Neural cell (in vitro differentiated cells): ENCODE results near the gene NR2E1. TPM values are rescaled to one million over a fixed set of nuclear protein-coding genes. Genes with fewer than 3 reads are reported as not detected.

ENCODE experiments used
- H2AFZ ChIP-seq: fragments of 200-600, 300-800 bp; sonication (generic), shearing (Covaris generic); 2 replicates; pipeline ENCODE4 v1.6.0; 2014; ENCODE audit warnings: low read depth, mild to moderate bottlenecking, antibody characterized with exemption, low read length, moderate library complexity
- H3F3A ChIP-seq: fragments of 200-600 bp; shearing (Covaris generic); 2 replicates; pipeline ENCODE4 v1.6.1; 2016; ENCODE audit warnings: mild to moderate bottlenecking, moderate library complexity, mixed read lengths, antibody characterized with exemption, low read length; ENCODE audit not compliant: insufficient read depth, poor library complexity, severe bottlenecking
- H3K27ac ChIP-seq: fragments of 200-600, 300-800 bp; sonication (generic), shearing (Covaris generic); 2 replicates; pipeline ENCODE4 v1.5.1; 2014; ENCODE audit warnings: mild to moderate bottlenecking, low read length, moderate library complexity
- H3K27me3 ChIP-seq: fragments of 300-800, 200-600 bp; sonication (generic), shearing (Covaris generic); 2 replicates; pipeline ENCODE4 v1.6.0; 2014; ENCODE audit warnings: mild to moderate bottlenecking, low read depth, low read length, moderate library complexity; ENCODE audit not compliant: insufficient read depth
- H3K36me3 ChIP-seq: fragments of 300-800, 200-600 bp; sonication (generic), shearing (Covaris generic); 2 replicates; pipeline ENCODE4 v1.5.1; 2014; ENCODE audit warnings: mild to moderate bottlenecking, antibody characterized with exemption, low read length, moderate library complexity; ENCODE audit not compliant: insufficient read depth
- H3K4me2 ChIP-seq: fragments of 300-800, 200-600 bp; sonication (generic), shearing (Covaris generic); 2 replicates; pipeline ENCODE4 v1.6.0; 2014; ENCODE audit warnings: mild to moderate bottlenecking, low read length
- H3K4me3 ChIP-seq: fragments of 300-800, 200-600 bp; sonication (generic), shearing (Covaris generic); 2 replicates; pipeline ENCODE4 v1.5.1; 2014; ENCODE audit warnings: mild to moderate bottlenecking, low read length, moderate library complexity
- H3K79me2 ChIP-seq: fragments of 200-600 bp; shearing (Covaris generic); replicated peaks from 2 replicates; pipeline ENCODE4 v1.6.0; 2014; ENCODE audit warnings: mild to moderate bottlenecking, low read length, moderate library complexity; ENCODE audit not compliant: insufficient read depth
- H3K9ac ChIP-seq: fragments of 300-800, 200-600 bp; sonication (generic), shearing (Covaris generic); 2 replicates; pipeline ENCODE4 v1.6.1; 2016; ENCODE audit warnings: mild to moderate bottlenecking, low read length, mixed read lengths
- H3K9me2 ChIP-seq: fragments of 200-600 bp; shearing (Covaris generic); 2 replicates; pipeline ENCODE4 v1.6.1; 2016; ENCODE audit warnings: mild to moderate bottlenecking, low read length, mixed read lengths; ENCODE audit not compliant: insufficient read depth
- H3K9me3 ChIP-seq: fragments of 200-600, 300-800 bp; sonication (generic), shearing (Covaris generic); 2 replicates; pipeline ENCODE4 v1.6.1; 2016; ENCODE audit warnings: mild to moderate bottlenecking, mixed run types, low read length, moderate library complexity, mixed read lengths
- H4K20me1 ChIP-seq: fragments of 200-600 bp; shearing (Covaris generic); 2 replicates; pipeline ENCODE4 v1.6.1; 2016; ENCODE audit warnings: mild to moderate bottlenecking, mixed run types; ENCODE audit not compliant: insufficient read depth
- CTCF ChIP-seq: fragments of 450-650 bp; IDR thresholded peaks from 2 replicates; pipeline ENCODE4 v1.5.1; 2014; ENCODE audit warnings: antibody characterized with exemption, mild to moderate bottlenecking, moderate library complexity; ENCODE audit not compliant: poor library complexity, severe bottlenecking
- EP300 ChIP-seq: fragments of 450-650 bp; conservative IDR thresholded peaks from 2 replicates; pipeline ENCODE4 v1.6.1; 2014; ENCODE audit warnings: antibody characterized with exemption, mild to moderate bottlenecking, moderate library complexity; ENCODE audit not compliant: poor library complexity, severe bottlenecking
- EZH2 ChIP-seq: fragments of 200-600, 300-800 bp; shearing (Covaris generic), sonication (generic); IDR thresholded peaks from 2 replicates; pipeline ENCODE4 v1.6.1; 2014; ENCODE audit warnings: antibody characterized with exemption, low read length, borderline replicate concordance, mild to moderate bottlenecking; ENCODE audit not compliant: insufficient read depth, poor library complexity, severe bottlenecking
- MXI1 ChIP-seq: fragments of 450-650 bp; conservative IDR thresholded peaks from 2 replicates; pipeline ENCODE4 v1.6.1; 2014; ENCODE audit warnings: antibody characterized with exemption, mild to moderate bottlenecking; ENCODE audit not compliant: poor library complexity, severe bottlenecking
- POLR2AphosphoS5 ChIP-seq: IDR thresholded peaks from 2 replicates; pipeline ENCODE4 v1.6.1; 2012
- RAD21 ChIP-seq: fragments of 450-650 bp; conservative IDR thresholded peaks from 2 replicates; pipeline ENCODE4 v1.6.1; 2014; ENCODE audit warnings: antibody characterized with exemption, mild to moderate bottlenecking, moderate library complexity
- REST ChIP-seq: IDR thresholded peaks from 2 replicates; pipeline ENCODE4 v1.6.1; 2012; ENCODE audit warnings: borderline replicate concordance
- SMC3 ChIP-seq: fragments of 450-650 bp; conservative IDR thresholded peaks from 2 replicates; pipeline ENCODE4 v1.6.1; 2014; ENCODE audit warnings: antibody characterized with exemption, mild to moderate bottlenecking, moderate library complexity; ENCODE audit not compliant: poor library complexity
- TAF1 ChIP-seq: IDR thresholded peaks from 2 replicates; pipeline ENCODE4 v1.6.1; 2012; ENCODE audit warnings: low read depth
- polyA plus RNA-seq: library from polyadenylated mRNA; depleted of rRNA; stranded (reverse); fragments of >200 nt; gene quantifications from 2 replicates; pipeline ENCODE4 v1.2.3, GENCODE V29; 2014

NR2E1 gene
- polyA plus RNA-seq, 1 donor from 2014 or later = 1.3 TPM

DNA sequence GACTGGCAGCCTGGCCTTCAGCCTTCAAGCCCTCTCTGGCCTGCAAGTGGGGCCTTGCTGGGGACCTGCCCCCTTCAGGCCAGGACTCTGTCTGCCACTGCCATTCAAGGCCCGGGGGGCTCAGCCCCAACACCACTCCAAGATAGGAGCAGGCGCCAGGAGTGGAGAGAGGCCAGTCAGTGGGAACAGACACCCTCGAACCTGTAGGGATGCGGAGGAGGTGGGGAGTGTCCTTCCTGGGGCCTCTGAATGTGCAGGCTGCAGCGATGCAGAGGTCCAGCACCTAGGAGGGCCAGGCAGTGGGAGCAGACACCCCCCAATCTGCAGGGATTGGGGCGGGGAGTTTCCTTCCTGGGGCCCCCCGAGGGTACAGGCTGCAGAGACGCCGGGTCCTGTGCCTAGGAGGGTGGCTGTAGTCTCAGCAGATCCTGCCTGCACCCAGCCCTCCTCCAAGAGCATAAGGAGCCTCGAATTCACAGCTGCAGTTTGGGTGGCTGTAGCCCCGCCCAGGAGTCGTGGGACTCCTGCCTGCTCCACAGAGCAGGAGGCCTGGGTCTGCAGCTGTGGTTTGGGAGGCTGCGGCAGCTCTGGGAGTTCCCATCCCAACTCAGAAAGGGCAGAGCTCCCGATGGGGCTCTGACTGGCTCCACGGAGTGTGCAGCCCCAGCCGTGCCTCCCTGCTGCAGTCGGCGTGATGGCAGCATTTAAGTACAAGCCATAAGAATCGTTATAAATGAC lies 33.1 kb downstream of the NR2E1 start:
- Histone ChIP-seq H3K27me3 (no peaks in the 10 kb centered on the region), H3K79me2 (no peaks in the 10 kb centered on the region), H3K4me3 (no peak overlapping the region), H4K20me1 (no peaks in the 10 kb centered on the region), H3K9ac (no peak overlapping the region), H3K9me3 (no peaks in the 10 kb centered on the region), H3K9me2 (no peaks in the 10 kb centered on the region), H3F3A (no peaks in the 10 kb centered on the region), H3K4me2 (no peak overlapping the region), H3K36me3 (no peaks in the 10 kb centered on the region), H3K27ac (no peak overlapping the region), H2AFZ (no peak overlapping the region)
- TF ChIP-seq MXI1 (no peak), REST (no peak), EP300 (no peak), TAF1 (no peak), EZH2 (no peak), RAD21 (no peak), CTCF (no peak), SMC3 (no peak), POLR2AphosphoS5 (no peak)

DNA sequence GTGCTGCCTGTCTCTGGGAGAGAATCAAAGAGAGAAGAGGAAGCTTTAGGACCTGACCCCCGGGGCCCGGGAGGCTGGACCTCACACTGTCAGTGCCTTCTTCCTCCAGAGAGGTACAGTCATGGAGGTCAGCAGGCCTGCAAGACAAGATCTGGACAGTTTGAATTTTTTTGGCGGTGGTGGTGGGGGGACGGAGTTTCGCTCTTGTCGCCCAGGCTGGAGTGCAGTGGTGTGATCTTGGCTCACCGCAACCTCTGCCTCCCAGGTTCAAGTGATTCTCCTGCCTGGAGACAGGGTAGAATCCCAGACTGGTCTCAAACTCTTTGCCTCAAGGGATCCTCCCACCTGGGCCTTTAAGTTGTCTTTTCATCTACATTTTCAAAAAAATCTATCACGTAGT lies 34.4 kb downstream of the NR2E1 start:
- no peak overlapping the region for H3K4me3 ChIP-seq
- no peaks in the 10 kb centered on the region for H3K79me2 ChIP-seq
- H3F3A ChIP-seq = no peaks in the 10 kb centered on the region
- TF ChIP-seq POLR2AphosphoS5 (no peak), REST (no peak), EP300 (no peak)
- no peaks in the 10 kb centered on the region for H3K9me3 ChIP-seq
- no peaks in the 10 kb centered on the region for H3K36me3 ChIP-seq
- H4K20me1 ChIP-seq = no peaks in the 10 kb centered on the region
- H3K9me2 ChIP-seq = no peaks in the 10 kb centered on the region
- no peak overlapping the region for H3K9ac ChIP-seq
- H3K4me2 ChIP-seq = no peak overlapping the region
- H3K27ac ChIP-seq = no peak overlapping the region
- H3K27me3 ChIP-seq = no peaks in the 10 kb centered on the region
- H2AFZ ChIP-seq = no peak overlapping the region
